HG03097 (cell line): ENCODE measurements around the gene LZTR1.
"Not testable (repeated sequence)": the region's sequence is repeated elsewhere in the genome, so short reads cannot be mapped to it uniquely, and the experiment has no call there.

ENCODE experiments used
- ATAC-seq: cut with Tn5 transposase; IDR thresholded peaks from one replicate; pipeline ENCODE4 v1.9.1; 2021; ENCODE audit not compliant: unreplicated experiment, low FRiP score

The LZTR1 gene

DNA sequence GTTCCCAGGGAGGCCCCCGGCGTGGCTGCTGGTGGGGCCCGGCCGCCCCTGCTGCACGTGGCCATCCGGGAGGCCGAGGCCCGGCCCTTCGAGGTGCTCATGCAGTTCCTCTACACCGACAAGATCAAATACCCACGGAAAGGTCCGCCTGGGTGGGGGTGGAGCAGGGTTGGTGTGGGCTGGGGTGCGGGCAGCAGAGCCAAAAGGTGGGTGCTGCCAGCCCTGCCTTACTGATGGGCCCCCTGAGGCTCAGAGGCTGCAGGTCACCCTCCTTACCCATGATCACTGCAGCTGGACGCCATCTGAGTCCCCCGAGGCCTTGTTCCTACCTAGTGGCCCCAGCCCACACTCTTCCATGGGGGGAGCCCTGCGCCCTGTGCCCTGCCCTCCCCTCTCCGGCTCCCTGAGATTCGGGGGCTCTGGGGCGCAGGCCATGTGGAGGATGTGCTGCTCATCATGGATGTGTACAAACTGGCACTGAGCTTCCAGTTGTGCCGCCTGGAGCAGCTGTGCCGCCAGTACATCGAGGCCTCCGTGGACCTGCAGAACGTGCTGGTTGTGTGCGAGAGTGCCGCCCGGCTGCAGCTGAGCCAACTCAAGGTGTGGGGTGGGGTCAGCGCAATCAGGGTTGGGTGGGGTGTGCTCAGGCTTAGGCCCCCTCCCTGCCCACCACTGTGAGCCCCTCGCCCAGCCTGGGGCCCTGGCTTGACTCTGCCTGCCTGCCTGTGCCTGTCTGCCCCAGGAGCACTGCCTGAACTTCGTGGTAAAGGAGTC, 12.2 kb downstream of the LZTR1 start:
- ATAC-seq: no peak

DNA sequence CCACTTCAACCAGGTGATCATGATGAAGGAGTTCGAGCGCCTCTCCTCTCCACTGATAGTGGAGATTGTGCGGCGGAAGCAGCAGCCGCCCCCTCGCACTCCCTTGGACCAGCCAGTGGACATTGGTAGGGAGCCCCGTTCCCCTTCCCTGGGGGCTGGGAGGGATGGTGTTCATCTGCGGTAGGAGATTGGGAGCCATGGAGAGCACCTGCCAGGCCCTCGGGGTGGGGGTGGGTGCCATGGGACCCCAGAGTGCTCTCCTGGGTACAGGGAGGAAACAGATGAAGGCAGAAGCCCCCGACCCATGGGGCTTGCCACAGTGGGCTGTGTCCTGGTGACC, 12.8 kb downstream of the LZTR1 start:
- no peak for ATAC-seq

DNA sequence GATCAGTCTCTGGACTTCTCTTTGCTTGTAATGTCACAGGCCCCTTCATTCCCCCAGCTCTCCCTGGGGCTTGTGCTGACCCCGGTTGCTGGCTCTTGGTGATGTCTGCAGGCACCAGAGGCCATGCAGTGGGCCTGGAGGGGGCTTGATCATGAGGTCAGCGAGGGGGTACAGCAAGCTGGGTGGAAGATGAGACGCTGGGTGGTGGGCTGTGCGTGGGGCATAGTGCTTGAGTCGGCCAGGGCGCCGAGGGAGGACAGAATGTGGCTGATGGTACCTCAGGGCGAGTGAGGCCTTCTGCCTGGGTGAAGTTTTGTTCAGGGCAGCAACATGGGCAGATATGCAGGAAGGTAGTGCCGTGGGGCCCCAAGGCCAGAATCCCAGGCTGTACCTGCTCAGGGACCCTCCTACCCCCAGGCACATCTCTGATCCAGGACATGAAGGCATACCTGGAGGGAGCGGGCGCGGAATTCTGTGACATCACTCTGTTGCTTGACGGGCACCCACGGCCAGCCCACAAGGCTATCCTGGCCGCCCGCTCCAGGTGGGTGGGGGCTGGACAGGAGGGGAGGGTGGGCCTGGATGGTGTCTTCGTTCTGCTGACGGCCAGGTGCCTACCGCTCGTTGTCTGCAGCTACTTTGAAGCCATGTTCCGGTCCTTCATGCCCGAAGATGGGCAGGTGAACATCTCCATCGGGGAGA, 13.4 kb downstream of the LZTR1 start:
- ATAC-seq: no peak

DNA sequence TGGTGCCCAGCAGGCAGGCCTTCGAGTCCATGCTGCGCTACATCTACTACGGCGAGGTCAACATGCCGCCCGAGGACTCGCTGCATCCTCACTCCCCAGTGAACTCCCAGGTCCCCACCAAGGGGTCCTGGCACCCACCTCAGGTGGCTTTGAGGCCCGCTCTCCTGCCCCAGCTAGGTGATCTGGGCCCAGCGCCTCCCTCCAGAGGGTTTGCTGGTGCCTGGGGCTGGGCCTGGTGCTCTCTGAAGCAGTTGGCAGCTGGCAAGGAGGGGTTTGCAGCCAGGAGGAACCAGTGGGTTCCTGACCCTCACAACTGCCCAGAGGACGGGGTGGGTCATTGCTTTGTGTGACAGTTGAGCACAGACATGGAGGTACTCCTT, 13.9 kb downstream of the LZTR1 start:
- ATAC-seq: no peak

DNA sequence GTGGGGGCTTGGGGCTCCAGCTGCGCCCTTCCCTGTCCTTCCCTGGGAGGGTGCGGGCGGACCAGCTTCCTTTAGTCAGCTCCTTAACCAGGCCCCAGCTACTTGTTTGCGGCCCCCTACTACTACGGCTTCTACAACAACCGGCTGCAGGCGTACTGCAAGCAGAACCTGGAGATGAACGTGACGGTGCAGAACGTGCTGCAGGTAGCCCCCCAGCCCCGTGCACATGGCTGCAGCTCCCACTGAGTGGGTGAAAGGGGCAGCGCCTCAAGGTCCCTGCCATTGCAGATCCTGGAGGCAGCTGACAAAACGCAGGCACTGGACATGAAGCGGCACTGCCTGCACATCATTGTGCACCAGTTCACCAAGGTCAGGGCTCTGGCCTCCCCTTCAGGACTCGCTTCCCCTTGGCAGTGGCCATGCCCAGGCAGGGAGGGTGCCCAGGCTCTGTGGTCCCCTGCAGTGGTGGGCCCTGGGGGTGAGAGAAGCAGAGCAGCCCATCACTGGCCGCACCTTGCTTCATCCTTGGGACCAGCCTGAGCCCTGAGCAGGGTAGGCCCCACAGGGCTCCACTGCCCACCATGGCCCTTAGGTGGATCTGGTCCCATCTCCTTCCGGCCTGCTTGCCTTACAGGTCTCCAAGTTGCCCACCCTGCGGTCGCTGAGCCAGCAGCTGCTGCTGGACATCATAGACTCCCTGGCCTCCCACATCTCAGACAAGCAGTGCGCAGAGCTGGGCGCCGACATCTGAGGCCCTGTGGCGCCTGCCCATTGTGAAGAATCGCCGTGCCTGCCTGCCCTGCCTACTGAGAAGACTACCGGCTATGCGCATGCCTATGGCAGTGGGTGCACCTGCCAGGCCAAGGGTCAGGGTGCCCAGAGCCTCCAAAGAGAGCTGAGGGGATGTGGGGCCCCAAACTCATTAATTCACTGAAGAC, 14.8 kb downstream of the LZTR1 start:
- no peak for ATAC-seq

DNA sequence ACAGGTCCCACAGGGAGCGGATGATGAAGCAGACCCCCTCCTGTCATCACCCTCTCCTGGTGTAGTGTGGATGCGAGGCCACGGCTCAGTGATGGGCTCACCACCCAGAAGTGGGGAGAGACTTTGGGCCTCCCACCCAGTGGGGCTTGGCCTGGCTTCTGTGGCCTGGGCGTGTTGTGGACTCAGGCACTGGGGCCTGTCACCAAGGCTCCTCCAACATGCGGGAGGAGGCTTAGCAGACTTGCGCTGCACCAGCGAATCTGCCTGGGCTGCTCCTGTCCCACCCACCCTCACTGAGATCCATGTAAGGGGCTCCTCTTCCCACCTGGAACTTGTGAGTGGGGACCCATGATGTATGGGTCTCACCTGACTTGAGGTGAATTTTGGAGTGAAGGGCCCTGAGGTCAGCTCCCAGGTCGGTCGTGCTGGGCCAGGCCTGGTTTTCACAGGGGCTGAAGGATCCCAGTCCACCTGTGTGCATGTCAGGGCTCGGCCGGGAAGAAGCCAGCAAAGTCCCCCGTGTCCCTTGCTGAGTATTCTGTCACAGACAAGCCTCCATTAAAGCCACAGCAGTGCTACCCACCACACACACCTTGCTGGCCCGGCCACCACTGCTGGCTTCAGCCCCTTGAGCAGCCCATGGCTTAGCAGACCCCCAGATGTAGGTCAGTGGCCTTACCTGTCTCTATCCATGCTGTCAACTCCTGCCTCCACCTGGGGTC, 15.6 kb downstream of the LZTR1 start:
- ATAC-seq: no peak

DNA sequence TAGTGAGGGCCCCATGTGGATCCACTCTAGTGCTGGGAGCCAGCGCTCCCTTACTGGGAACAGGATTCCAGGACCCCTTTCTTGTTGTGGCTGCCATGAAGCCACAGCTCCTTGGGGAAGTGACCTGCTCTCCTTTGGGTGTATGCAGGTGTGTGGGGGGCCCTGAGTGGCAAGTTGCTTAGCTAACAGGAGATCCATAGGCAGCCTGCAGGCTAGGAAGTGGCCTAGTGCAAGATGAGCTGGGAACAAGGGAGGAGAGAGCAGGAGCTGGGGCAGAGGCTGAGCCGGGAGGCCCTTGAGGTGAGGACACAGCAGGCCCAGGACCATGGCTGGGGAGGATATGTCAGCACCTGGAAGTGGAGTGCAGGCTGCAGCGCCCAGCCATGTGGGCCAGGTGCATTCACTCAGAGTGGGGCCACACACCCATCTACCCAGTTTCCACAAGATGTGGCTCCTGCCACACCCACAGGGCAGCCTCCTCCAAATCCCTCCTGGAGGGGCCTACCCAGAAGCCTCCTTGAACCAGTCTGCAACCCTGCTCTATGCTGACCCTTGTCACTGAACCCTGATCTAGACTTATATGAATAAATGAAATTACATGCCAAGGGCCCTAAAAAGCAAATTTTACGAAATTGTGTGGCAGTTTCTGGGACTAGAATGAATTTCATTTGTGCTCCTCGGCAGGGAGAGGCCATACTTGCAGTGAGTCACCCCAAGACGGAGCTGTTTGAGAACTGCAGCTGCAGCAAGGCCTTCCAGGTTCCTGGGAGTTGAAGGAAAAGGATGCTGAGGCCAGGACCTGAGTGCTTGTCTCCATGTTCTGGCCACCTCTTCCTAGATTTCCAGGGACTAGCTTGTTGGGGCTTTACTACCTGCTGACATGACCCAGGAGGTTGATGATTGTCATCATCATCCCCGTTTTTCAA, 16.6 kb downstream of the LZTR1 start:
- ATAC-seq: no peak

DNA sequence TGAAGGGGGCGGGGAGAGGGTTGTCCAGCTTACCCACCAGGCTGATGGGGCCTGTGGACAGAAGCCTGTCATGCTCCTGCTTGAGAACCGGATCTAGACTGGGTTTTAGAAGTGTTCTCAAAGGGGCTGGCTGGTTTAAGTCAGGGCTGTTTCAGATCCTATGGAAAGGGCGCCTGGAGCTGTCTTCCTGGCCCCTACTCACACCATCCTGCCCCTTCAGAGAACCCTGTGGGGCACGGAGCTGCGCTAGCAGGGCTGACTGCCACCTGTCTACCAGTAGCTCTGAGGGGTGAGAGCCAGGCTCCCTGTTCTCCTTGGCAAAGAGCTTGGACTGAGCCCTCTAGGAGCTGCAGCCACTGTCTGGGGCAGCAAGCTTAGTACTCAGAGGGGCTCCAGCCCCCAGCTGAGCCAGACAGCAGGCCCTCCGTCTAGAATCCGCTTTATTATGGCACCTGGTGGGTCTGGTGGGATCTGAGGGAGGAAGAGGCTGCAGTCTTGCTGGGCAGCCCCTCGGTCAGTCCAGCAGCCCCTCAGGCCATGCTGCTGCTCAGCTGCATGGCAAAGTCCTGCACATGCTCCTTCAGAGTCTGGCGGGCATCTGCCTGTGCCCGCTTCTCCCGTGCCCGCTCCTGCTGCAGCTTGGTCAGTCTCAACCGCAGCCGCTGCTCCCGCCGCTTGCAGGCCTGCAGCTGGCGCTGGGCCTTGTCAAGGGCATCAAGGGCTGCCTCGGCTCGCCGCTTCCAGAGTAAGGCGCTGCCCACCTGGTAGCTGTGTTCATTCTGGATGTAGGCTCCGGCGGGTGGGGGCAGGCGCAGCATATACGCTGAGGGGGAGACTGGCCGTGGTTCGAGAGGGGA, 17.5 kb downstream of the LZTR1 start:
- ATAC-seq: no peak

DNA sequence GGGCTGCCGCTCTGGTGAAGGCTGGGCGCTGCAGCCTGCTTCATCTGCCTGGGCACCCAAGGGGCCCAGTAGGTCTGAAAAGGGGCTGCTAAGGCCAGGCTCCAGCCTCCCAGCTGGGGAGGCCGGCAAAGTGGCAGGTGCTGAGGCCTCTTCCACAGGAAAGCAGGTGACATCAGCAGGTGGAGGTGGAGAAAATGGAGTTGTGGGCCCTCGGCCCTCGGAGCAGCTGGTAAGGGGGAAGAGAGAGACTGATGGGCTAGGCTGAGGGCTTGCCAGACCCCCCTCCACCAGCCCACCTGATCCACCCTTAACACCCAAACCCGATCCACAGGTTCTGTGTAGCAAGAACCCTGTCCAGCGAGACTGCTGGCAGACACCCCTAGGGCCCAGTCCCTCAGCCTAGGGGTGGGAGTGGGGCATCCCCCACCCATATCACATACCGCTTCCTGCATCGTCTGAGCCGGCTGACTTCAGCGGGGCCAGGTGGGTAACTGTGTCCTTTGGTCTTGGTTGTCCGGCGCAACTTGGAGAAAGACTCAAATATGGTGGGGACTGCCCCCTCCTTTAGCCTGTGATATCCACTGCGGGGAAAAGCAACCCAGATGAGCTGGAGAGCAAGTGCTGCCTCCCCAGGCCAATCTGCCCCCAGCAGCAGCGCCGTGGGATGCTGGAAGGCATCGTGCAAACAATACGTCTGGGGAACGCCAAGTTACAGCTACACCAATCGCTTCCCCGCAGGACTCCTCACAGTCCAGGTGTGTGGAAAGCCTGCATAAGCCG, 18.3 kb downstream of the LZTR1 start:
- no peak for ATAC-seq

DNA sequence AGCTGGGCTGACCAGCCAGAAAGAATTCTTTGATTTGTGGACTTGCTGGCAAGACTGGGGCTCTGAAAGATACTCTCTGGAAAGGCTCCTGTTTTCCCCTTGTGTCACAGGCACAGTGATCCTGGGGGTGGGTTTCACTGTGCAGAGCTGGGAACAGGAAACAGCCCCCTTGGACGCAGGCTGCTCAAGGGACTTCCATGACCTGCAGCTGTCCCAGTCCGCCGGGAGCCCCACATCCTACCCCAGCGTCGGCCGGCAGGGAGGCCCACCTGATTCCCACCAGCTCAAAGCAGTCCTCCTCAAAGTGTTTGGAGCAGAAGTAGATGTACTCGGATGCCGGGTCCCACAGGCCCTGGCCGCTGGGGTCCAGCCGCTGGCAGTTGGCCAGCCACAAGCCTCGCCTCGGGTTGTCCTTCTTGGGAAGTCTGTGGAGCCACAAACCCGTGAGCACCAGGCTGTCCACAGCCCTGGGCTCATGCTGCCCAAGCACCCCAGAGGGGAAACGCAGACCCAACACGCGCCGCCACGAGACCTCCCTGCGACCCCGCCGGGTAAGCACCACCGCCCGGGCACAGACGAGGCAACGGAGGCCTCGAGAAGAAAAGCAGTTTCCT, 19.0 kb downstream of the LZTR1 start:
- ATAC-seq: peak; percentile 8

DNA sequence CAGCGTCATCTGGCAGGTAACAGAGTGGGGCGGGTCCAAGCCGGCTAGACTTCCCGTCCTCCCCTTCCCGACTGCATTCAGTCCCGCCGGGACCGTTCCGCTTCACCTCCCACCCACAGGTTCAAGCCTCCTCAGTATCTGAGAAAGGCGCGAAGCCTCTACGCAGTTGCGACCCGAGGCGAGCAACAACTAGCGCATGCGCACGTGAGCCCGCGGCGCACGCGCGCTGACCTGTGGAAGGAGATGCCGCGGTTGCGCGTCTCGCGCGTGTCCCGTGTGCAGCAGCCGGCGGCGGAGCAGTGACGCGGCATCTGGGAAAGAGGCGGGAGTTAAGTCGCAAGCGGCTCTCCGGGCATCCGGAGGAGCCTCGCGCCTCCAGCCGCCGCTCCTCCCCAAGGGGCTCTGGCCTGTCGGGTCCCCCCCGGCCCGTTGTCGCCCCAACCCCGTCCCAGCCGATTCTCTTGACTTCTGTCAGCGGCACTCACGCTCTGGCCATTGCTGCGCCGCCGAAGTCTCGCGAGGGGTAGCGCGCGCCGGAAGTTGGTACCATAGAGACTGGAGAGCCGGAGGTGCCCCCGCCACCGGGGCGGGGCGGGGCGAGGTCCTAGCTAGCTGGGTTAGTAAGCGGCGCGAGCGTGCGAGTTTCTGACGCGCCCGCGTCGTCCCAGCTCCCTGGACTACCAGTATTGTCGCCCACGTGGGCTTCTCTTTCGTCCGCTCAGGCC, 19.7 kb downstream of the LZTR1 start, which contains the start of gene THAP7:
THAP7 (minus strand) TSS at position 518 of the 725 bp plus-strand sequence; CDS start at position 311, 207 bp downstream.
- ATAC-seq: peak; percentile 79

DNA sequence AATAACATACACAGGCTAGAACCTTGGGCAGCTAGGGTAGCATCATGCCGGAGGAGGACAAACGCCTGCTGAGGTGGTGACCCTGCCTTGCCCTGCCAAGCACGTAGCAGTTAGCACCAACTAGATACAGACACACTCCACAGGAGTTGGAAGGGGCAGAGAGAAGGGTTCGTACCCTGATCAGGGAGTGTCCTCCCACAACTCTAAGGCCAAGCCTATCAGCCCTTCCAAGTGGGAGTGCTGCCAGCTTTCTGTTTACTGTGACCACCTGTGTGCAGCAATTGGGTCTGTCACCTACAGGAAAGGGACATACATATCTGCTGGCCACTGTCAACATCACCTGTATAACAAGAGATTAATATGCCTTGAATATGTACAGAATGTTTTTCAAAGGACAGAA, 21.7 kb downstream of the LZTR1 start:
- no peak for ATAC-seq

DNA sequence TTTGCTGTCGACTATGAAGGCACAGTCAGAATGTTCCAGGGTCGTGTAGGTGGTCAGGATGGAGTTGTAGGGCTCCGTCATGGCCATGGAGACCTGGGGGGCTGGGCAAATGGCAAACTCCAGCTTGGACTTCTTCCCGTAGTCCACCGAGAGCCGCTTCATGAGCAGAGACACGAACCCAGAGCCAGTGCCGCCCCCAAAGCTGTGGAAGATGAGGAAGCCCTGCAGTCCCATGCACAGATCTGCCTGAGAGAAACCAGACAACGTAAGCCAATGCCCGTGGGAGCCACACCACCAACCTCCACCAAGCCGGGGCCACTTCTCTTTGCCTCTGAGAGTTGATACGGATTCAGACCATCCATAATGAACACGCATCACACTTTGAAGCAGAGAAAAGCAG, 27.1 kb downstream of the LZTR1 start:
- not testable (repeated sequence) for ATAC-seq

DNA sequence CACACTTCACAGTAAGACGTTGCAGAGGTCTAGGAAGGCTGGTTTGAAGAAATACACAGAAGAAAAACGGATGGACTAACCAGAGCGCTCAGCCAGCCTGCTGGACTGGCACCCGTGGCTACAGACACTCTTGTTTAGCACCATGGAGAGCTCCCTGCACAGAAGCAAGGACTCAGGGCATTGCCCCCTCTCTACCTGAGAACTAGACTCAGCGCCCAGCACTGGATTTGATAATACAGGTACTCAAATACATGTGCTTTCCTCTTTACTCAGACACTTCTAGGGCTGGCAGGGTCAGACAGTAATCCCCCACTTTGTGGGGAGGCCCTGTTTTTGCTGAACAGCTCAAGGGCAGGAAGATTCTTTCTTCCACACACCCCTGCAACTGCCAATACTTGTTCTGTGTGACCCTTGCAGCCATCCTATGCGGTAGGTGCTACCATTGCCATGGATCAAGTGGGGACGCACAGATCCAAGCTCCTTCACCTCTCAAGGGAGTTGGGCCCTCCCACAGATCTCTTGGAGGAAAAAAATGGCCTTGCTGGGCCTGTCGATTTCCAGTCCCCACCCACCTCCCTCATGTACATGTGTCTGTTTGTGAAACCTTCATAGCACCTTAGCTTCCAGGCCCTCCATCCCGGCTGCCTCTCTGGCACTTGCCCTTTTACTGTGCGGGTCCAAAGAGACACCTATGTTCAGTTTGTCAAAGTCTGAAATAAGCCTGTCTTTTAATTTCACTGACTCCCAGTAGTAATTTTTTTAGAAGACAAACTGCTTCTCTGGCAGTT, 27.7 kb downstream of the LZTR1 start:
- no peak for ATAC-seq

DNA sequence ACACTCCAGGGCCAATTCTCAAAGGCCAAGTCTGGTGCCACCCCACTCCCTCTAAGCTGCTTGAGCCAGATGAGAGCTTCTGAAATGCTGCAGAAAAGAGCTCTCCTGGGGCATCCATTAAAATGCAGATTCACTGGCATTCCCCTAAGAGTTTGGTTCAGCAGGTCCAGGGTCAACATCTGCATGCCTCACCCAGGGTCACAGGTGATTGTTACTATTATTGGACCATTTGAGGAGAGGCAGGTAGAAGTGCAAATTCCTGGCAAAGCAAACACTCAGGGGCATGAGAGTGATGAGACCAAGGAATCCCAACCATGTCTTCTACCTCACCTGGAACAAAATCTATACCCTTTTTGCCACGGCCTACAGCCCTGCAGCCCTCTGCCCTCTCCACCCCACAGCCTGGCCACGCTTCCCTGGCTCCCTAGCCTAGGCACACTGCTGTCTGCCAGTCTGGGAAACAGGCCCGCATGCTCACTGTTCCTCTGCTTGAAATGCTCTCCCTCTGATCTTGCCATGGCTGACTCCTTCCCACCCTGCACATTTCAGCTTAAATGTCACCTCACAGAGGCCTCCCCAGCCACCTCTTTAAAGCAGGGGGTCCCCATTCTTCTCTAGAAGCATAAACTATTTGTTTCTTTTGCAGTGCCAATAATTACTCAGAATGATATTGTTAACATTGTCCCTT, 28.5 kb downstream of the LZTR1 start:
- no peak for ATAC-seq
